Calu3 (cell line): Measurements from ENCODE around the gene XPO6. TPM values are rescaled to one million over a fixed set of nuclear protein-coding genes. Genes with fewer than 3 reads are reported as not detected.

Source experiments
- BruUV-seq: library from RNA; stranded (reverse); fragments of 400-500 nt; replicated peaks from 2 replicates; lab custom pipeline; 2021; lab: Mats Ljungman, UMichigan
- CTCF ChIA-PET: fragments of 300-600 bp; sonication (Branson Sonifier 250); formaldehyde crosslinking; loops from one replicate; lab custom pipeline; 2022; ENCODE audit warnings: antibody characterized with exemption; lab: Charles Lee
- DNase-seq: peaks from one replicate; pipeline ENCODE4 v3.0.0; 2022
- H3K27ac Mint-ChIP-seq: one replicate; pipeline ENCODE4 v1.8.0; 2022; ENCODE audit warnings: mixed read lengths; ENCODE audit not compliant: unreplicated experiment
- H3K27me3 Mint-ChIP-seq: one replicate; pipeline ENCODE4 v1.8.0; 2022; ENCODE audit warnings: mixed read lengths; ENCODE audit not compliant: unreplicated experiment
- H3K36me3 Mint-ChIP-seq: one replicate; pipeline ENCODE4 v1.8.0; 2022; ENCODE audit warnings: mild to moderate bottlenecking, moderate library complexity, mixed read lengths; ENCODE audit not compliant: insufficient read depth, unreplicated experiment
- H3K4me1 Mint-ChIP-seq: one replicate; pipeline ENCODE4 v1.8.0; 2022; ENCODE audit warnings: mild to moderate bottlenecking, low read depth, mixed read lengths; ENCODE audit not compliant: unreplicated experiment
- H3K4me3 Mint-ChIP-seq: one replicate; pipeline ENCODE4 v1.8.0; 2022; ENCODE audit warnings: mild to moderate bottlenecking, low read depth, moderate library complexity, mixed read lengths; ENCODE audit not compliant: unreplicated experiment
- H3K9me3 Mint-ChIP-seq: one replicate; pipeline ENCODE4 v1.8.0; 2022; ENCODE audit warnings: low read depth, mixed read lengths; ENCODE audit not compliant: unreplicated experiment
- intact Hi-C: fragments of 100-400 bp; cut with micrococcal nuclease; formaldehyde crosslinking; loops from one replicate; pipeline ENCODE4 v1.10.0; 2022; ENCODE audit not compliant: unreplicated experiment
- total RNA-seq: library from RNA; stranded (reverse); gene quantifications from 2 replicates; pipeline ENCODE4 v1.2.3, GENCODE V29; 2022
- TF ChIP-seq, protein P1 (sequence below): fragments of 200-600 bp; IDR thresholded peaks from one replicate; pipeline ENCODE4 v1.8.0; 2022; ENCODE audit warnings: antibody characterized with exemption; ENCODE audit not compliant: unreplicated experiment

XPO6 gene
- total RNA-seq, 1 experiment from 2014 or later, result 149 TPM

DNA sequence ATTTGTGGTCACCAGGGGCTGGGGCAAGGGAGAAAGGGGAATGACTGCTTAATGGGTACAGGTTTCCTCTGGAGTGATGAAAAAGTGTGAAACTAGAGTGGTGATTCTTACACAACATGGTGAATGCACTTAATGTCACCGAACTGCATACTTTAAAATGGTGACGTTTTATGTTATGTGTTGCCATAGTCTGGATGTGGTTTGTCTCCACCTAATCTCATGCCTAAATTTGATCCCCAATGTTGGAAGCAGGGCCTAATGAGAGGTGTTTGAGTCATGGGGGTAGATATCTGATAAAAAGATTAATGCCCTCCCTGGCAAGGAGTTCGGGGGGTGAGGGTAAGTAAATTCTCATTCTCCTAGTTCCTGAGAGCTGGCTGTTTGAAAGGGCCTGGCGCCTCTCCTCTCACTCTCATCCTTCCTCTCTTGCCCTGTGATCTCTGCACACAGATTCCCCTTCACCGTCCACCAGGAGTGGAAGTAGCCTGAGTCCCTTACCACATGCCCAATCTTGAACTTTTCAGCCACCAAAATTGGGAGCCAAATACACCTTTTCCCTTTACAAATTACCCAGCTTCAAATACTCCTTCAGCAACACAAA lies 15.3 kb downstream of the XPO6 start:
- H3K4me1 Mint-ChIP-seq, result peaks cover 27% of the 10 kb centered on the region
- H3K4me3 Mint-ChIP-seq, result no peak overlapping the region
- no peaks in the 10 kb centered on the region for H3K9me3 Mint-ChIP-seq
- peaks cover 27% of the 10 kb centered on the region for H3K36me3 Mint-ChIP-seq
- TF ChIP-seq, protein P1, sequence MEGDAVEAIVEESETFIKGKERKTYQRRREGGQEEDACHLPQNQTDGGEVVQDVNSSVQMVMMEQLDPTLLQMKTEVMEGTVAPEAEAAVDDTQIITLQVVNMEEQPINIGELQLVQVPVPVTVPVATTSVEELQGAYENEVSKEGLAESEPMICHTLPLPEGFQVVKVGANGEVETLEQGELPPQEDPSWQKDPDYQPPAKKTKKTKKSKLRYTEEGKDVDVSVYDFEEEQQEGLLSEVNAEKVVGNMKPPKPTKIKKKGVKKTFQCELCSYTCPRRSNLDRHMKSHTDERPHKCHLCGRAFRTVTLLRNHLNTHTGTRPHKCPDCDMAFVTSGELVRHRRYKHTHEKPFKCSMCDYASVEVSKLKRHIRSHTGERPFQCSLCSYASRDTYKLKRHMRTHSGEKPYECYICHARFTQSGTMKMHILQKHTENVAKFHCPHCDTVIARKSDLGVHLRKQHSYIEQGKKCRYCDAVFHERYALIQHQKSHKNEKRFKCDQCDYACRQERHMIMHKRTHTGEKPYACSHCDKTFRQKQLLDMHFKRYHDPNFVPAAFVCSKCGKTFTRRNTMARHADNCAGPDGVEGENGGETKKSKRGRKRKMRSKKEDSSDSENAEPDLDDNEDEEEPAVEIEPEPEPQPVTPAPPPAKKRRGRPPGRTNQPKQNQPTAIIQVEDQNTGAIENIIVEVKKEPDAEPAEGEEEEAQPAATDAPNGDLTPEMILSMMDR, result no peak
- no peak for DNase-seq
- no peaks in the 10 kb centered on the region for H3K27me3 Mint-ChIP-seq
- CTCF ChIA-PET, result interaction anchor here (0.6 to 1.2 kb wide), 2 partner anchors 9 to 12 kb away, joined by 5 read pairs; no protein-coding TSS in a partner anchor
- intact Hi-C loops, result no loop called here
- no peak overlapping the region for H3K27ac Mint-ChIP-seq
- no TSS peak for BruUV-seq

DNA sequence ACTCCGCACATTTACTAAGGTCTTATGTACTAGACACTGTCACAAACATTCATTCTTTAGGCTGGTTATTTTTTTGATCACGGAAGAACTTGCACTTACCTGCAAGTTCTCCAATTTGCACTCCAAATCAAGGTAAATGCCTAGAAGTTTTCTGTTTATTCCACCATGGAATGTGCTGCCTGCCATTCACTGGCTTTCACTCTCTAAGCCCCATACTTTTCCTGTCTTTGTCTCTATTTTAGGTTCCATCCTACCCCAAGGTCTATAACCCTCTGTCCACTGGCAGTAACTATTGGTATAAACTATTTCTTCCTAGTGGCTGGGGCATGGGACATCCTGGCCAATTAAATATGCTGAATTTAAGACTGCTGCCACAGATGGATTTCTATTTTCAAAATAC lies 15.9 kb downstream of the XPO6 start:
- Mint-ChIP-seq H3K27ac (no peak overlapping the region), H3K4me1 (peaks cover 27% of the 10 kb centered on the region), H3K36me3 (peaks cover 24% of the 10 kb centered on the region), H3K4me3 (no peak overlapping the region), H3K9me3 (no peaks in the 10 kb centered on the region), H3K27me3 (no peaks in the 10 kb centered on the region)
- CTCF ChIA-PET, result no interaction called here
- no TSS peak for BruUV-seq
- no peak for DNase-seq
- TF ChIP-seq, protein P1, result no peak
- intact Hi-C loops, result no loop called here

DNA sequence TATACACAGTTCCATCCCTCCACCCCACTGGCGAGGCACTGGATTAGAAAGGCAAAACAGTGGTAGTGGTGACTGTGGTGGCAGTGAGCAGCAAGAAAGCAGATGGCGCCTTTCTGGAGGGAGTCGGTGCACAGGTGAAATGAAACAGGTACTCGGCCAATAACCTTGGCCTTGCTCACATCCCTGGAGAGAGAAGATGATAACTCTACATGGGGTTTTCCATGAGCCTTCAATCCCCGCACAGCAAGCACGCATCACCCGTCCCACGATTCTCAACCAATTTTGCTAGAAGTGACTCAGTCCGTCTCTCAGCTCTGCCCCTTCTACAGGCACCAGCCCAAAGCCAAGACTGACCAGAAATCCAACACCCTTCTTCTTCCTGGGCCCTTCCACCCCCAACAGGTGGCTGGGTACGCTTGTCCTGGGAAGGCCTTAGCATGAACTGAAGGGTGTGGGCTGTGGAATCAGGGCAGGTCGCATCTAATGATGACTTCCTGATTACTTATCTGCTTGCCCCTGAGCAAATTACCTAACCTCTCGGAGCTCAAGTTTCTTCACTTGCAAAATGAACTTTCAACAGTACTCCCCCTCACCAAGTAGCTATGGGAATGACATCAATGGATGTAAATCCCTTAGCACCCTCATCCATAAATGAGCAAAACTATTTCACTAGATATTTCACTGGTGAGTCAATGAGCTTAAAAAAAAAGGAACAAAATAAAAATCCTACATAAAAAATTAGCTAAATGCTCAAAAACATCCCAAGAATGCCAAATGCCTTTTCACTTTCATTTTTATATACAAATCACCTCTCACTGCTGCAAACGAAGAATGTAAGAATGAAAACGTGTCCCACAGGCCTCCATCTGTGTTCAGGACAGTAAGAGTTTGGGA lies 18.0 kb downstream of the XPO6 start:
- H3K4me1 Mint-ChIP-seq, result peaks cover 38% of the 10 kb centered on the region
- no TSS peak for BruUV-seq

DNA sequence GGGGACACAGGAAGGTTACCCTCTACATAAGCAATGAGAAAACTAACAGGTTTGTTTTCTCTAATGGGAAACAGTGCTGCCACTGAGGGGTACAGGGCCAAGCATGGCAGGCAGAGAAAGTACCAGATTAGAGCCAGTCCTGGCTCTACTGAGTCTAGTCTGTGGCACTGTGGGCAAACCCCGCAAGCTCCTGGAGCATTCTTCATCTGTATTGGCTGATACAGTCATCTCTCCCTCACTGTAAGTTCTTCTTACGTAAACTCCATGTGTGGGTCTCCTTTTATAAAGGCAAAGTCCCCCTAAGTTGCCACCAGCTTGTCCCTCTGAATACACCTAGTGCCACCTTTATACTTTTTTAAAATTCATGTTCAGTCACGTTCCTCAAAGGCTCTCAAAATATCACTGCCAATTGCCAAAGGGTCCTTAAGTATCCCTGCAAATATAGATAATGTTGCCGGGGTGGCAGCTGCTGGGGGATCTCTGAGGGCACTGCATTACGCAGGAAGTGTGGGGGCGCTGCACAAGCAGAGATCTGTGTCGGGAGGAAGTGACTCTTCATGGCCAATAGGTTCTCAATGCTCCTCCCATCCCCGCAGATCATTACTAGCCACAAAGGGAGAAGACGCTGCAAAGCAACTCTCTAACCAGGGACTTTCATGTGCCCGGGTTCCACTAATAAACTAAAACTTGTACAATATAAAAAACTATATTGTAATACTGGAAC lies 18.8 kb downstream of the XPO6 start:
- BruUV-seq, result no TSS peak
- TF ChIP-seq, protein P1, result no peak
- H3K27ac Mint-ChIP-seq, result no peak overlapping the region
- H3K4me1 Mint-ChIP-seq, result peaks cover 38% of the 10 kb centered on the region
- H3K9me3 Mint-ChIP-seq, result no peaks in the 10 kb centered on the region
- CTCF ChIA-PET, result interaction anchor here (0.6 kb wide), 1 partner anchor 9 kb away, joined by 3 read pairs; no protein-coding TSS in a partner anchor
- intact Hi-C loops, result no loop called here
- no peak overlapping the region for H3K4me3 Mint-ChIP-seq
- H3K36me3 Mint-ChIP-seq, result peaks cover 40% of the 10 kb centered on the region
- DNase-seq, result no peak
- no peaks in the 10 kb centered on the region for H3K27me3 Mint-ChIP-seq

More for the DNA sequence above, 18.0 kb downstream of the XPO6 start:
- DNase-seq, result no peak
- CTCF ChIA-PET, result interaction anchor here (0.7 to 1.0 kb wide), 3 partner anchors 17 to 715 kb away, joined by 3 to 4 read pairs (median 3); no protein-coding TSS in a partner anchor
- Mint-ChIP-seq H3K27me3 (no peaks in the 10 kb centered on the region), H3K27ac (peak overlapping the region; percentile 31), H3K36me3 (peaks cover 34% of the 10 kb centered on the region), H3K4me3 (no peak overlapping the region), H3K9me3 (no peaks in the 10 kb centered on the region)
- intact Hi-C loops, result no loop called here
- TF ChIP-seq, protein P1, result no peak
